SKM-1 (cell line): ENCODE measurements around the gene TMEM40.
"Not testable (repeated sequence)": the region's sequence is repeated elsewhere in the genome, so short reads cannot be mapped to it uniquely, and the experiment has no call there.

Experiments used
- DNase-seq: peaks from one replicate; lab custom pipeline; 2025; ENCODE audit not compliant: unreplicated experiment; lab: John Stamatoyannopoulos, UW

TMEM40 gene

GRCh38 chr3:12759097-12759679 is at the start of gene TMEM40:
TSS of gene TMEM40 (minus strand) at chr3:12759259. CDS start at chr3:12749832, 9,427 bp downstream.
- no peak for DNase-seq

GRCh38 chr3:12808587-12808986 is 49.5 kb upstream of the TMEM40 start:
- DNase-seq, result no peak

- no peak for DNase-seq
Measured at GRCh38 chr3:12807601-12808359, 48.7 kb upstream of the TMEM40 start.

- DNase-seq, result no peak
Measured at GRCh38 chr3:12807066-12807465, 48.0 kb upstream of the TMEM40 start.

- no peak for DNase-seq
Measured at GRCh38 chr3:12803371-12803770, 44.3 kb upstream of the TMEM40 start.

GRCh38 chr3:12799525-12800440 is 40.7 kb upstream of the TMEM40 start:
- DNase-seq, result no peak

- DNase-seq, result no peak
Measured at GRCh38 chr3:12798559-12799179, 39.6 kb upstream of the TMEM40 start.

GRCh38 chr3:12797892-12798558 is 39.0 kb upstream of the TMEM40 start:
- DNase-seq, result no peak

- no peak for DNase-seq
Measured at GRCh38 chr3:12797124-12797891, 38.2 kb upstream of the TMEM40 start.

- no peak for DNase-seq
Measured at GRCh38 chr3:12796171-12797123, 37.4 kb upstream of the TMEM40 start, which contains the start of gene CAND2. TSS of gene CAND2 (plus strand) at chr3:12796680. CDS start at chr3:12796721, 41 bp downstream.

GRCh38 chr3:12793701-12794100 is 34.6 kb upstream of the TMEM40 start:
- DNase-seq, result no peak

GRCh38 chr3:12791430-12791829 is 32.4 kb upstream of the TMEM40 start:
- DNase-seq, result no peak

- not testable (repeated sequence) for DNase-seq
Measured at GRCh38 chr3:12787967-12788690, 29.1 kb upstream of the TMEM40 start.

GRCh38 chr3:12787346-12787745 is 28.3 kb upstream of the TMEM40 start:
- DNase-seq, result not testable (repeated sequence)

GRCh38 chr3:12785096-12785495 is 26.0 kb upstream of the TMEM40 start:
- no peak for DNase-seq

- no peak for DNase-seq
Measured at GRCh38 chr3:12782172-12782815, 23.2 kb upstream of the TMEM40 start.

GRCh38 chr3:12780751-12781150 is 21.7 kb upstream of the TMEM40 start:
- no peak for DNase-seq
